Duodenal mucosa (tissue), 2 donors: Measurements from ENCODE around the gene DOCK3.

ENCODE experiments used
- H3K27ac ChIP-seq: one replicate; pipeline ENCODE4 v1.7.0; 2013; ENCODE audit warnings: low read depth, low read length
- H3K27me3 ChIP-seq, 2 donors: one replicate each; pipeline ENCODE4 v1.7.0; 2013; ENCODE audit warnings: low read length in 2 of 2, control low read depth in 1 of 2; ENCODE audit not compliant: insufficient read depth in 2 of 2, control insufficient read depth in 1 of 2
- H3K36me3 ChIP-seq, 2 donors: one replicate each; pipeline ENCODE4 v1.7.0; 2013; ENCODE audit warnings: low read length in 2 of 2, control low read depth in 1 of 2; ENCODE audit not compliant: insufficient read depth in 2 of 2, control insufficient read depth in 1 of 2
- H3K4me1 ChIP-seq, 2 donors: one replicate each; pipeline ENCODE4 v1.7.0; 2013; ENCODE audit warnings: low read length in 2 of 2, control low read depth in 1 of 2; ENCODE audit not compliant: insufficient read depth in 2 of 2, control insufficient read depth in 1 of 2
- H3K4me3 ChIP-seq, 2 donors: one replicate each; pipeline ENCODE4 v1.7.0; 2013; ENCODE audit warnings: low read length in 2 of 2, low read depth in 1 of 2
- H3K9ac ChIP-seq, 2 donors: one replicate each; pipeline ENCODE4 v1.7.0; 2013; ENCODE audit warnings: low read length in 2 of 2, low read depth in 1 of 2
- H3K9me3 ChIP-seq, 2 donors: one replicate each; pipeline ENCODE4 v1.7.0; 2013; ENCODE audit warnings: low read length in 2 of 2, control low read depth in 1 of 2; ENCODE audit not compliant: control insufficient read depth in 1 of 2

DOCK3 gene

GRCh38 chr3:50649451-50649931 lies 25.2 kb upstream of the DOCK3 start:
- no peak overlapping the region for H3K27ac ChIP-seq
- H3K9me3 ChIP-seq: no peaks in the 10 kb centered on the region
- no peaks in the 10 kb centered on the region for H3K27me3 ChIP-seq
- no peaks in the 10 kb centered on the region for H3K4me1 ChIP-seq
- peaks cover 14 to 43% of the 10 kb centered on the region in 2 donors for H3K36me3 ChIP-seq
- H3K4me3 ChIP-seq: no peak overlapping the region
- no peak overlapping the region for H3K9ac ChIP-seq

GRCh38 chr3:50650018-50650417 lies 24.7 kb upstream of the DOCK3 start:
- Histone ChIP-seq H3K9me3 (no peaks in the 10 kb centered on the region), H3K9ac (no peak overlapping the region), H3K36me3 (peaks cover 12 to 37% of the 10 kb centered on the region in 2 donors), H3K4me3 (no peak overlapping the region), H3K27me3 (no peaks in the 10 kb centered on the region), H3K4me1 (no peaks in the 10 kb centered on the region), H3K27ac (no peak overlapping the region)

- Histone ChIP-seq H3K9ac (no peak overlapping the region), H3K4me1 (no peaks in the 10 kb centered on the region), H3K27me3 (no peaks in the 10 kb centered on the region), H3K36me3 (peaks cover 5 to 25% of the 10 kb centered on the region in 2 donors), H3K27ac (no peak overlapping the region), H3K4me3 (no peak overlapping the region), H3K9me3 (no peaks in the 10 kb centered on the region)
Observed at GRCh38 chr3:50651445-50651844, 23.3 kb upstream of the DOCK3 start.

- Histone ChIP-seq H3K27me3 (no peaks in the 10 kb centered on the region), H3K9me3 (no peaks in the 10 kb centered on the region), H3K4me1 (no peaks in the 10 kb centered on the region), H3K27ac (no peak overlapping the region), H3K36me3 (peaks cover 5 to 19% of the 10 kb centered on the region in 2 donors), H3K4me3 (no peak overlapping the region), H3K9ac (no peak overlapping the region)
Observed at GRCh38 chr3:50651920-50652529, 22.7 kb upstream of the DOCK3 start.

GRCh38 chr3:50652709-50653108 lies 22.0 kb upstream of the DOCK3 start:
- no peak overlapping the region for H3K4me3 ChIP-seq
- no peak overlapping the region for H3K27ac ChIP-seq
- no peaks in the 10 kb centered on the region for H3K27me3 ChIP-seq
- H3K36me3 ChIP-seq: peaks cover 0 to 13% of the 10 kb centered on the region in 2 donors
- H3K9me3 ChIP-seq: no peaks in the 10 kb centered on the region
- no peaks in the 10 kb centered on the region for H3K4me1 ChIP-seq
- no peak overlapping the region for H3K9ac ChIP-seq

- H3K36me3 ChIP-seq: peaks cover 0 to under 1% of the 10 kb centered on the region in 2 donors
- no peak overlapping the region for H3K4me3 ChIP-seq
- no peaks in the 10 kb centered on the region for H3K9me3 ChIP-seq
- H3K9ac ChIP-seq: no peak overlapping the region
- no peak overlapping the region for H3K27ac ChIP-seq
- no peaks in the 10 kb centered on the region for H3K27me3 ChIP-seq
- H3K4me1 ChIP-seq: no peaks in the 10 kb centered on the region
Observed at GRCh38 chr3:50653937-50654595, 20.7 kb upstream of the DOCK3 start.

GRCh38 chr3:50655009-50655830 lies 19.5 kb upstream of the DOCK3 start:
- Histone ChIP-seq H3K27ac (no peak overlapping the region), H3K9me3 (no peaks in the 10 kb centered on the region), H3K4me3 (no peak overlapping the region), H3K27me3 (no peaks in the 10 kb centered on the region), H3K36me3 (no peaks in the 10 kb centered on the region), H3K9ac (no peak overlapping the region), H3K4me1 (no peaks in the 10 kb centered on the region)

- H3K36me3 ChIP-seq: no peaks in the 10 kb centered on the region
- H3K27ac ChIP-seq: no peak overlapping the region
- H3K27me3 ChIP-seq: no peaks in the 10 kb centered on the region
- no peaks in the 10 kb centered on the region for H3K4me1 ChIP-seq
- no peak overlapping the region for H3K9ac ChIP-seq
- H3K9me3 ChIP-seq: no peaks in the 10 kb centered on the region
- no peak overlapping the region for H3K4me3 ChIP-seq
Observed at GRCh38 chr3:50656417-50657195, 18.1 kb upstream of the DOCK3 start.

- no peaks in the 10 kb centered on the region for H3K36me3 ChIP-seq
- no peaks in the 10 kb centered on the region for H3K4me1 ChIP-seq
- no peaks in the 10 kb centered on the region for H3K27me3 ChIP-seq
- no peak overlapping the region for H3K27ac ChIP-seq
- no peak overlapping the region for H3K4me3 ChIP-seq
- no peak overlapping the region for H3K9ac ChIP-seq
- no peaks in the 10 kb centered on the region for H3K9me3 ChIP-seq
Observed at GRCh38 chr3:50657407-50657806, 17.3 kb upstream of the DOCK3 start.
